Pulmonary artery endothelial cell (primary cell): ENCODE data around the gene KASH5. TPM values are rescaled to one million over a fixed set of nuclear protein-coding genes. Genes with fewer than 3 reads are reported as not detected.
"Not testable (repeated sequence)": the region's sequence is repeated elsewhere in the genome, so short reads cannot be mapped to it uniquely, and the experiment has no call there.

Experiments
- DNase-seq: peaks from one replicate; pipeline ENCODE4 v3.0.0-alpha.2; 2011; ENCODE audit warnings: low read depth, low spot score
- total RNA-seq: library from RNA; depleted of rRNA; stranded (reverse); fragments of >200 nt; gene quantifications from 2 replicates; pipeline ENCODE4 v1.2.3, GENCODE V29; 2014

KASH5 gene
- total RNA-seq, 1 donor from 2014 or later: not detected

DNA sequence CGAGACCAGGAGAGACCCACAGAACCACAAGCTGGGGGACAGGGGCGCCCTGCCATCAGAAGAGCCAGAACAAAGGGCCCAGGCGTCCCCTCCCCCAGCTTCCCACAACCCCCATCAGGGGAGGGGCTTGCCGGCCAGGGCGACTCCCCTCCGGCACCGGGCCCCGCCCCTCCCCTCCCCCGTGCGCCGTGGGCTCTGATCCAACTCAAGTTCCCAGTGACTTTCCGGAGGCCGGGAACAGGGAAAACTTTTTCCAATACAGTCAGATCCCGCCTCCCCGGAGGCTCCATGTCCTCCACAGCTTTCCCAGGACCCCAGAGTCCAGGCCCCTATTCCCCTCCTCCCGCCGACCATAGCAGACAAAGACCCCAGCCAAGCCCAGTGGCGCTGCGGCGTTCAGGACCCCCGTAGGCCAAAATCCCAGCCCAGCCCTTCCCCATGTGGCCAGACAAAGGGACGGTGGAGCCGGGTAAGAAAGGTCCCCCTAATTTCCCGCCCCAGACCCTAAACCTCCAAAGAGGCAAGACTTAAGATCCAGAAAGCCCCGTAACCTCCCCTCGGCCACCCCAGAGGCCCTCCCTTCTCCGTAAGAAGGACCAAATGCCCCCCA is 26.5 kb upstream of the KASH5 start:
- DNase-seq: peak; percentile 66

DNA sequence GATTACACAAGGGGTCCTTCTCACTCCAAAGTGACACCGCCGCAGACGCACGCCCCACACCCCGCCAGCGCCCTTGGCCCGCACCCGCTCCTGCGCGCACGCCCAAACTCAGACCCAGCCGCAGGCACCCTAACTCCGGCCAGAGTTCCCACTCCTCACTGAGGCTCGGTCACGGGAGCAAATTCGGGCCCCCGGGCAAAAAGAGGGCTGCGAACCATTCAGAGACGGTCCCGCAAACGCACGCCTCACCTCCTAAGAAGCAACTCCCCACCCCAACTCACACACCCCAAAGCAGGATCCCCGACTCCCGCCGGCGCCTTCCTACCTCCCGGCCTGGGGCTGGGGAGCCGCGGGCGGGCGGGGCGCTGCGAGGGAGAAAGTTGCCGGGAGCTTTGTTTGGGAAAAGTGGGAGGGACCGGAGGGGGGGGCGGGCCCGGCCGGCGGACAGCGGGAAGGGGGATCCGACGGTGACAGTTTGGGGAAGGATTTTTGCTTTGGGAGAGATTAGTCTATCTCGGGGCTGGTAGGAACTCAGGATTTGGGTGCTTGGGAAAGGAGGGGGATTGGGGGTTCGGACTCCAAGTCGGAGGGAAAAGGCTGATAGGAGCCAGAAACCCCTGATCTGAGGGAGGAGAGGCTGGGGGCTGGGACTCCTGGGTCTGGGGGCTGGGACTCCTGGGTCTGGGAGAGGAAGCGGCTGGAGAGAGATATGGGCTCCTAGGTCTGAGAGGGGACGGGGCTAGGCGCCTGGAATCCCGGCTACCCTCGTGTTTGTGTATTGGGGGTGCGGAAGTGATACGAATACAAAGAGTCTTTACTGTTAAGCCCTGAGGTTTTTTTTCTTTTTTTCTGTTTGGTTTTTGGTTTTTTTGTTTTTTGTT is 25.8 kb upstream of the KASH5 start, which contains the start of gene TEAD2:
Gene TEAD2, minus strand, starts transcription at position 369 of the 881 bp plus-strand sequence. CDS start 2,341 bp downstream, outside the sequence.
- DNase-seq: no peak

DNA sequence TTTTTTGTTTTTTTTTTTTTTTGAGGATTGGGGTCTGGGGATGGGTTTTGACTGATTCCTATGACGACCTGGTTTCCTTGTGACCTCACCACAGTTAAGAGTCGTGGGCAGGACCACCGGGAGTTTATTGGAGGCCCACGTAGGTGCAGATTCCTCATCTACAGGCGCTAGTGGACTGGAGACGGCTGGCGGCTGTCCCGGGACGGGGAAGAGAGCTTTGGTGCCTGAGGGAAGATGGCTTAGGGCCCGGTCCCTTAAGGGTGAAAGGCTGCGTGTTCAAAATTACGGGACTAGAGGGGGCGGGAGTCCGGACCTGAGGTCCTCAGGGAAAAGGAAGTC is 25.2 kb upstream of the KASH5 start:
- DNase-seq: no peak

DNA sequence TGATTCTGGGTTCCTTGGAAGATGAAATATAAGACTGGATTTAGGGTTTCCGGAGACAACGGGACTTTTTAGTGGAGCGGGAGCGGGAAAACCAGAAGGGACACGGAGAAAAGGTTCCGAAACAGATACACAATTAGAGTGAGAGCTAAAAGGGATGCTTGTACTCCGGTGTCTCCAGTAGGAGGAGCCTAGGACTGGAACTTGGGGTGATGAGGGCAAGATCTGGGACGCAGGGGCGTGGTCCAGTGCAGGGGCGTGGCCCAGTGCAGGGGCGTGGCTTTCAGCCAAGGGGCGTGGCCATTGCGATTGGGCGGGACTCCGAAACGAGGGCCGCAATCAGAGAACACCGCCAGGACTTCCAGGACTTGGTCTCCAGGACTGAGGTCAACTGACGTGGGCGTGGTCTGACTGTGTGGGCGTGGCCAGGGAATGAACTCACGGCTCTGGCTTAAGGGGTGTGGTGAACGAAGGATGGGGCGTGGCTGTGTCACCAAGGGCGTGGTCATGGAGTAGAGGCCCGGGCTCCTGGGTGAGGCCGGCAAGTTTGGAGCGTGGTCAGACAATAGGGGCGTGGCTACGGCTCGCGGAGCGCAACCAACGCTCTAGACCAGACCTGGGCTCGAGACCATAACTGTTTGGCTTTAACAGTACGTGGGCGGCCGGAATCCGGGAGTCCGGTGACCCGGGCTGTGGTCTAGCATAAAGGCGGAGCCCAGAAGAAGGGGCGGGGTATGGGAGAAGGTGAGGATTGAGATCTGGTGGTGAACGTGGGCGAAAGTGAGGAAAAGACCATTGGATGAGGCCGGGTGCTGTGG is 24.6 kb upstream of the KASH5 start, which contains the start of gene DKKL1:
Gene DKKL1, plus strand, starts transcription at position 610 of the 815 bp plus-strand sequence. Its CDS starts 122 bp downstream, at position 732.
- DNase-seq: peak; percentile 95

GRCh38 chr19:49364083-49364737 is 23.8 kb upstream of the KASH5 start:
- DNase-seq: no peak

GRCh38 chr19:49366110-49366509 is 21.9 kb upstream of the KASH5 start:
- no peak for DNase-seq

DNA sequence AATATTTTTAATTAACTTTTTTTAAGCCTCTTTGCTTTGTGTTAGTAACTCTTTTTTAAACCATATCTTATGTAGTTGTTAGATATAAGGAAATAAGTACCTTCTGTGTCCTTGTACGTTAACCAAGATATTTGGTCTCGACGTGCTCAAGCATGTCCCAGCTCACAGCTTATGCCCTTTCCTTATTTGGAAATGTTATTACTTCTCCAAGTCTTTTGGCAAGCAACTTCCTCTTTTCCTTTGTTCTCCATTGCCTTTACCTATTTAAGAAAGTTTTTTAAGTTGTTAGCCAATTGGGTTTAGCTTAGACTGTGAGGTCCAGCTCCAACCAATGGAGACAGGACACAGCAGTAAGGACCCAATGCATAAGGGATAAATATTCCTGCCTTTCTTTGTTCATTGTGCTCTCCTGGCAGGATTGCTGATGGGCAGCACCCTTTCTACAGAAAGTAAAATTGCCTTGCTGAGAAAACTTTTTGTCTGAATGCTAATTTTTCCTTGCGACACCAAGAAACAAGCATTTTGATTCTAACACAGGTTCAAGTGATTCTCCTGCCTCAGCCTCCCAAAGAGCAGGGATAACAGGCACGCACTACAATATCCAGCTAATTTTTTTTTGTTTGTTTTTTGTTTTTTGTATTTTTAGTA is 19.2 kb upstream of the KASH5 start:
- no peak for DNase-seq

GRCh38 chr19:49371184-49371583 is 16.9 kb upstream of the KASH5 start:
- DNase-seq: no peak

- DNase-seq: not testable (repeated sequence)
Observed at GRCh38 chr19:49373174-49373573, 14.9 kb upstream of the KASH5 start.

DNA sequence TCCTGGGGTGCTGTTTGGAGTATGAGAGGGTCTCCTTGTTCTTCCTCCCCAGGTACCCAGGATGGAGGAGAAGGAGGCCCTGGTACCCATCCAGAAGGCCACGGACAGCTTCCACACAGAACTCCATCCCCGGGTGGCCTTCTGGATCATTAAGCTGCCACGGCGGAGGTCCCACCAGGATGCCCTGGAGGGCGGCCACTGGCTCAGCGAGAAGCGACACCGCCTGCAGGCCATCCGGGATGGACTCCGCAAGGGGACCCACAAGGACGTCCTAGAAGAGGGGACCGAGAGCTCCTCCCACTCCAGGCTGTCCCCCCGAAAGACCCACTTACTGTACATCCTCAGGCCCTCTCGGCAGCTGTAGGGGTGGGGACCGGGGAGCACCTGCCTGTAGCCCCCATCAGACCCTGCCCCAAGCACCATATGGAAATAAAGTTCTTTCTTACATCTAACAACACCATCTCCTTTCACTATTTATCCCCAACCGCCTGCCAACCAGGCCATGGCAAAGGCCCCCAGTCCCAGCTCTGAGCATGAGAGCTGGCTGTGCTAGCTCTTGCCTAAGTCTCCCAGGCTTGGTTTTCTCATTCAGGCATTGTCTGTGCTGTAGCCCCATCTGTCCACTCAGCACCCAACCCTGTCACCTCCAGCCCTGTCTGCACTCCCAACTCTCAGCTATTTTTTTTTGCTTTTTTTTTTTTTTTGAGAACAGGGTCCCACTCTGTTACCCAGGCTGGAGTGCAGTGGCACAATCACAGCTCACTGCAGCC is 13.2 kb upstream of the KASH5 start:
- DNase-seq: no peak

GRCh38 chr19:49378512-49378911 is 9.5 kb upstream of the KASH5 start:
- no peak for DNase-seq

GRCh38 chr19:49380391-49380790 is 7.7 kb upstream of the KASH5 start:
- no peak for DNase-seq

GRCh38 chr19:49382639-49383038 is 5.4 kb upstream of the KASH5 start:
- DNase-seq: no peak

DNA sequence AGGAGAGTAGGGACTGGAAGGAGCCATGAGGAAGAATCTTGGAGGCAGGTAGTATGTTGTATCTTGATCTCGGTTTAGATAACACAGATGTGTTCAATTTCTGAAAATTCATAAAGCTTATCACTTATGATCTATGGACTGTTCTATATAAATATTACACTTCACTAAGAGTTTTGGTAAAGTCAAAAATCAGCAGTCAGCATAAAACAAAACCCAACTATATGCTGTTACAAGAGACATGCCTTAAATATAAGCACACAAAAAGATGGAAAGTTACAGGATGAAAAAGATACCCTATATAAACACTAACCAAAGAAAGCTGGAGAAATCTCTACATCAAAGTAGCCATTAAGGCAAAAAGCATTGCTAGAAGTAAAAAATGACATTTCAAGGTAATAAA is 4.5 kb upstream of the KASH5 start:
- DNase-seq: no peak

DNA sequence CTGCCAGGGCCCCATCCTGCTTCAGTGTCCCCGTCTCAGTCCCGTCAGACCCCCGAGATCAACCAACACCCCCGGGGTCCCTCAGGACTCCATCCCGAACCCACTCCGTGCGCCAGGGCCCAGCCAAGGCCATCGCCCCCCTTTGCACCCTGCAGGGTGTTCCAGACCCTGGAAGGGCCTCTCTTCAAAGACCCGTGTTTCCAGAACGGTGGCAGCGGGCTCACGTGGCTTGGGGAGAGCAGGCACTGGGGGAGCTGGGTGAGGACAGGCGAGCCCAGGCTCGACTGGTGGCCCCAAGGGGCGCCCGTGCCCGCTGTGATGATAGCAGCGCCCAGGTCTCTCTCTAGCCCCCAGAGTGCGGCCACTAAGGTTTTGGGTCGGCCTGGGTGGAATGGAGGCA is 1.4 kb downstream of the KASH5 start:
- no peak for DNase-seq

DNA sequence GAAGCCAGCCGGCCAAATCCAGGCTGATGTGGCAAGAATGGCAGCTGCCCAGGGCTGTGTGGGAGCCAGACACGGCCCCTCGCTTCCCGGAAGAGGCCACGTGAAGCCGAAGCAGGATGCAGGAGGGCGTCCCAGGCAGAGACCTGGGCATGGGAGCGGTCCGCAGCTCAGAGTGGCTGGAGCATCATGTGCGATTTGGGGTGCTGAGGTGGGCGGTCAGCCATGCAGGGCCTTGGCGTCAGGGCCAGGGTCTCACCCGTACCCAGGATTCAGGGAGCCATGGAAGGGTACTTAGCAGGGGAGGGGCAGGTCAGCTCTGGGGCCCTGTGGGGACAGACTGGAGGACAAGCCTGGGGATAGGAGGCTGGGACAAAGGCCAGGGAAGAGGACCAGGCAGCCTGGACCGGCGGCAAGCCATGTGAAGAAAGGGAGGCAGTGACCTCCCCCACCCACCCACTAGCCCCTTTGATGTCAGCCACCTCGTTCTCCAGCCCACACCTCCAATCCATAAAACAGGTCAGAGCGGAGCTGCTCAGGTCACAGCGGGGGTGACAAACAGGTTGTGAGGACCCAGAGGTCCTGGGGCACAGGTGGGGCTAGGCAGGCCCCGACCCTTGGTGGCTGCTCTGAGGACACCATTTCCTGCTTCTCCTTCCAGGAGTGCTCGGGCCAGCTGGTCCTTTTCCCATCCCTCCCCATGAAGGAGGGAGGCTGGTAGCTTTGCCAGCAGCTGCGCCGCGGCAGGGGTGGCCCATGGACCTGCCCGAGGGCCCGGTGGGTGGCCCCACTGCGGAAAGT is 2.3 kb downstream of the KASH5 start:
- DNase-seq: no peak

- no peak for DNase-seq
Observed at GRCh38 chr19:49390929-49391359, 2.9 kb downstream of the KASH5 start.

- DNase-seq: no peak
Observed at GRCh38 chr19:49391581-49392399, 3.7 kb downstream of the KASH5 start.
